Stimulated activated CD8-positive, alpha-beta memory T cell treated with anti-CD3 and anti-CD28 coated beads, Interleukin-12 subunit alpha, Interleukin-12 subunit beta, amount 100 ng/mL, for 1 hour (primary cell): ENCODE measurements around the gene BRD7.

ENCODE experiments used
- DNase-seq: peaks from one replicate; pipeline ENCODE4 v3.0.0-alpha.2; 2020; ENCODE audit warnings: low read depth

BRD7 gene

GRCh38 chr16:50288920-50289319 lies 79.9 kb downstream of the BRD7 start:
- no peak for DNase-seq

GRCh38 chr16:50288026-50288425 lies 80.8 kb downstream of the BRD7 start:
- no peak for DNase-seq

GRCh38 chr16:50286681-50287080 lies 82.1 kb downstream of the BRD7 start:
- DNase-seq = no peak

GRCh38 chr16:50285406-50286003 lies 83.3 kb downstream of the BRD7 start:
- no peak for DNase-seq

GRCh38 chr16:50284131-50284911 lies 84.5 kb downstream of the BRD7 start:
- DNase-seq = no peak

- no peak for DNase-seq
Observed at GRCh38 chr16:50282955-50283631, 85.7 kb downstream of the BRD7 start.

- DNase-seq = peak; percentile 37
Observed at GRCh38 chr16:50282010-50282538, 86.7 kb downstream of the BRD7 start.

- no peak for DNase-seq
Observed at GRCh38 chr16:50281391-50282009, 87.3 kb downstream of the BRD7 start.

- no peak for DNase-seq
Observed at GRCh38 chr16:50280932-50281331, 87.9 kb downstream of the BRD7 start.

GRCh38 chr16:50279504-50279865 lies 89.3 kb downstream of the BRD7 start:
- no peak for DNase-seq

- no peak for DNase-seq
Observed at GRCh38 chr16:50278251-50278650, 90.5 kb downstream of the BRD7 start.

GRCh38 chr16:50276801-50277555 lies 91.8 kb downstream of the BRD7 start:
- no peak for DNase-seq

- DNase-seq = no peak
Observed at GRCh38 chr16:50276326-50276640, 92.5 kb downstream of the BRD7 start.

- DNase-seq = no peak
Observed at GRCh38 chr16:50275428-50276325, 93.1 kb downstream of the BRD7 start.

GRCh38 chr16:50275098-50275415 lies 93.7 kb downstream of the BRD7 start:
- DNase-seq = no peak

- DNase-seq = peak; percentile 34
Observed at GRCh38 chr16:50274326-50275097, 94.3 kb downstream of the BRD7 start.

- DNase-seq = no peak
Observed at GRCh38 chr16:50273888-50274325, 94.9 kb downstream of the BRD7 start.

- no peak for DNase-seq
Observed at GRCh38 chr16:50273382-50273690, 95.5 kb downstream of the BRD7 start.

- DNase-seq = no peak
Observed at GRCh38 chr16:50272687-50273381, 96.0 kb downstream of the BRD7 start.

GRCh38 chr16:50272111-50272571 lies 96.6 kb downstream of the BRD7 start:
- DNase-seq = no peak
